Activated CD4-positive, alpha-beta memory T cell treated with anti-CD3 and anti-CD28 coated beads, Interleukin-2, amount 10 ng/mL, durations not matched to agents 7 days and 5 days (primary cell): ENCODE results near the gene BMP8B. TPM values are rescaled to one million over a fixed set of nuclear protein-coding genes. Genes with fewer than 3 reads are reported as not detected.
"Not testable (repeated sequence)": the region's sequence is repeated elsewhere in the genome, so short reads cannot be mapped to it uniquely, and the experiment has no call there.

Experiments used
- CTCF ChIA-PET: fragments of 350-600 bp; sonication (Branson Sonifier 250); formaldehyde crosslinking; loops from one replicate; lab custom pipeline; 2021; ENCODE audit warnings: antibody characterized with exemption, inconsistent platforms; lab: Charles Lee
- POLR2A ChIA-PET: fragments of 350-600 bp; sonication (Branson Sonifier 250); formaldehyde crosslinking; loops from one replicate; lab custom pipeline; 2021; ENCODE audit warnings: antibody characterized with exemption; lab: Charles Lee
- DNase-seq: peaks from one replicate; pipeline ENCODE4 v3.0.0-alpha.2; 2020
- H3K27ac Mint-ChIP-seq: one replicate; pipeline ENCODE4 v1.8.0; 2021; ENCODE audit warnings: mild to moderate bottlenecking, mixed read lengths
- H3K27me3 Mint-ChIP-seq: one replicate; pipeline ENCODE4 v1.8.0; 2021; ENCODE audit warnings: mixed read lengths
- H3K36me3 Mint-ChIP-seq: one replicate; pipeline ENCODE4 v1.8.0; 2021; ENCODE audit warnings: low read depth, mixed read lengths
- H3K4me1 Mint-ChIP-seq: one replicate; pipeline ENCODE4 v1.8.0; 2021; ENCODE audit warnings: mixed read lengths
- H3K4me3 Mint-ChIP-seq: one replicate; pipeline ENCODE4 v1.8.0; 2021; ENCODE audit warnings: mild to moderate bottlenecking, mixed read lengths
- H3K9me3 Mint-ChIP-seq: one replicate; pipeline ENCODE4 v1.8.0; 2021; ENCODE audit warnings: mixed read lengths
- total RNA-seq, 2 experiments: library from RNA; stranded (reverse); gene quantifications; one replicate each; pipeline ENCODE4 v1.2.3, GENCODE V29; 2021

Gene BMP8B
- total RNA-seq, 2 experiments from 2014 or later: 0.60 to 0.65 TPM

DNA sequence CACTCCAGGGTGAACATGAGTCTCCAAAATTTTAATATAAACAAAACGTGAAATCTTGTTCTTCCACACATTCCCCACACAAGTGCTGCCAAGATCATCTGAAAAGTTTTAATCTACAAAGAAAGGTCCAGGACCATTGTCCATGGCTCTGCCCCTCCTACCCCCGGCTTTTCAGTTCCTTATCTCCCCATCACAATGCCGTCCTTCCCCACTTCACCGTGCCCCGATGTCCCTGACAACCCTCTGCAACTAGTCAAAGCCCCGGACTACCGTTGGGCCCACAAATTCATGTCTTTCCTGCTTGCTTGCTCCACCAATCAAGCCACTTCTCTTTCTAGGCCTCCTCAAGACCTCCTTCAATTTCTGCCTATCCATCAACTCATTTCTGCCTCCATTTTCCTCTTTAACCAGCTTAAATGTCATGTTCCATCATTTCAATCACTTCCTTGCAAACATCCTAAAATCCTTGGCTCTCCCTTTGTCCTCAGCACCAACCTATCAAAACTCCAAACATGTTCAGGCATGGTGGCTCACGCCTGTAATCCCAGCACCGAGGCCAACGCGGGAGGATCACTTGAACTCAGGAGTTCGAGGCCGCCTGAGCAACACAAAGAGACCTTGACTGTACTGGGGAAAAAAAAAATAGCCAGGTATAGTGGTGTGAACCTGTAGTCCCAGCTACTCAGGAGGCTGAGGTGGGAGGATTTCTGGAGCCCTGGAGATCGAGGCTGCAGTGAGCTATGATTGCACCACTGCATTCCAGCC, 14.0 kb upstream of the BMP8B start:
- ChIA-PET POLR2A (no interaction called here), CTCF (interaction anchor here (0.7 to 0.8 kb wide), 2 partner anchors 13 to 505 kb away, joined by 3 to 7 read pairs; no protein-coding TSS in a partner anchor)
- Mint-ChIP-seq H3K9me3 (no peaks in the 10 kb centered on the region), H3K27me3 (no peaks in the 10 kb centered on the region), H3K4me3 (no peak overlapping the region), H3K36me3 (no peaks in the 10 kb centered on the region), H3K27ac (no peak overlapping the region), H3K4me1 (peaks cover 12% of the 10 kb centered on the region)
- DNase-seq: no peak

DNA sequence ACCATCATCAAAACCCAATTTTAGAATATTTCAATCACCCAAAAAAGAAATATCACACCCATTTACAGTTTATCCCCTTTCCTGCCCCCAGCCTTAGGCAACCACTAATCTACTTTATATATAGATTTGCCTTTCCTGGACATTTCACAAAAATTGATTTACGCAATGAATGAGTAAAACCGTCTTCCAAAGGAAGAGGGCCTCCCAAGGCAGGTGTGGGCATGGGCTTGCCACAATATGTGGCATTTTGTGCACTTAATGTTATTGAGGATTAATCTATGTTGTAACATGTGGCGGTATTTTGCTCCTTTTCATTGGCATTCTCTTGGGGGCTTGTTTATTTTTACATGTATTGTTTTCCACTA, 11.8 kb upstream of the BMP8B start:
- H3K4me1 Mint-ChIP-seq: peaks cover 13% of the 10 kb centered on the region
- CTCF ChIA-PET: interaction anchor here (0.5 to 4.5 kb wide), 18 partner anchors 11 to 394 kb away, joined by 3 to 41 read pairs (median 5); partner anchors contain the start of genes BMP8B, HPCAL4, MYCL and PPIE
- no peaks in the 10 kb centered on the region for H3K36me3 Mint-ChIP-seq
- H3K4me3 Mint-ChIP-seq: no peak overlapping the region
- no peaks in the 10 kb centered on the region for H3K27me3 Mint-ChIP-seq
- no peak for DNase-seq
- POLR2A ChIA-PET: interaction anchor here (2.2 to 2.8 kb wide), 2 partner anchors 61 to 239 kb away, joined by 9 to 19 read pairs; partner anchors contain the start of genes CAP1 and PPIE
- no peak overlapping the region for H3K27ac Mint-ChIP-seq
- H3K9me3 Mint-ChIP-seq: no peaks in the 10 kb centered on the region

DNA sequence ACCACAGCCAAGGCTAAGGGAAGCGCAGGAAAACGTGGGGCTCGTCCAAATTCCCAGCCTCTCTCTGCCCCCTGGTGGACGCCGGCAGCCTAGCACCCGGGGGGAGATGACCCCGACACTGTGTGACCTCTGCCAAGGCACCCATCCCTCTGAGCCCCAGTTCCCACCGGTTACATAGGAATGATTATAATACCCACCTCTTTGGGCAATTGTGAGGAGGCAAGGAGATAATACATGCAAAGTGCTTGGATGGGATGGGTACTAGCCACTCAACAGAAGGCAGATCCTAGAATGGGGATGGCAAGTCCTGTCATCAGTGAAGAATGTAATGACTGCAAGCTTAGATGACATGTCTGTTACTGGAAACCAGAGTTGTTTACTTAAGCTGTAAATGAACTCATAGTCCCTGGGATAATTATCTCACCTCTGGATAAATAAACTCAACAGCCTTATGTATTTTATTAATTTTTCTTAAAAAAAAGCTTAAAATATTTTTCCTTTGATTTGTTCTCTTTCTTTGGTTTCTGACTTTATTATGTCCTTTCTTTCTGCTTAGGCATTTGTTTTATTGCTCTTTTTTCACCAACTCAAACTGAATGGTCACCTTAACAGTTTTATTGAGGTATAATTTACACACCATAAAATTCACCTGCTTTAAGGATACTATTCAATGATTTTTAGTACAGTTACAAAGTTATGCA, 11.3 kb upstream of the BMP8B start:
- Mint-ChIP-seq H3K27ac (peak overlapping the region; percentile 80), H3K4me3 (peak overlapping the region; percentile 63), H3K36me3 (no peaks in the 10 kb centered on the region), H3K9me3 (no peaks in the 10 kb centered on the region), H3K4me1 (peaks cover 13% of the 10 kb centered on the region), H3K27me3 (no peaks in the 10 kb centered on the region)
- CTCF ChIA-PET: interaction anchor here (0.5 to 4.5 kb wide), 24 partner anchors 10 to 393 kb away, joined by 3 to 41 read pairs (median 4); partner anchors contain the start of genes BMP8B, HPCAL4, MYCL and PPIE
- POLR2A ChIA-PET: interaction anchor here (1.2 to 2.8 kb wide), 6 partner anchors 19 to 240 kb away, joined by 3 to 19 read pairs (median 5); partner anchors contain the start of genes CAP1 and PPIE
- DNase-seq: peak; percentile 72

- peaks cover 13% of the 10 kb centered on the region for H3K4me1 Mint-ChIP-seq
- not testable (repeated sequence) for H3K9me3 Mint-ChIP-seq, H3K36me3 Mint-ChIP-seq, H3K27me3 Mint-ChIP-seq
- POLR2A ChIA-PET: interaction anchor here (0.9 to 2.8 kb wide), 12 partner anchors 10 to 241 kb away, joined by 3 to 19 read pairs (median 4); partner anchors contain the start of genes BMP8B, CAP1 and PPIE
- CTCF ChIA-PET: interaction anchor here (0.7 to 4.5 kb wide), 33 partner anchors 9 to 744 kb away, joined by 3 to 41 read pairs (median 4); partner anchors contain the start of genes BMP8B, HPCAL4, MYCL and PPIE
- H3K27ac Mint-ChIP-seq: peak overlapping the region; percentile 80
- H3K4me3 Mint-ChIP-seq: peak overlapping the region; percentile 63
- peak; percentile 93 for DNase-seq
Measured at GRCh38 chr1:39798859-39799769, 10.4 kb upstream of the BMP8B start.

DNA sequence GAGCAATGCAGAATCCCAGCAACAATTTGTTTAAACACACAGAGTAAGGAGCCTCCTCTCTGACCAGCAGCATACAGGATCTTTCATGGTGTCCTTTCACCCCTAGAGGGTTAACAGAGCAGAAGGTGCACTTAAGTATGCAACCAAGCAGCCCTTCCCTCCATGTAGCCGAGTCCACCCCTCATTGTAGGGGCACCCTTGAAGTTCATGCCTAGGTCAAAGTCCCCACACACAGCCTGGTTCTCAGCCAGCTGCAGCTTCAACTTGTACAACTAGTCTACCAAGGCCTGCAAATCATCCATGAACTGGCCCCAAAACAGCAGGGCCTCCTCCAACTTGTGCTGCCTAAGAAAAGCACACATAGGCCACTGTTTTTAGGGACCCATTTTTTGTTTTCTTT, 7.0 kb upstream of the BMP8B start:
- ChIA-PET POLR2A (no interaction called here), CTCF (no interaction called here)
- Mint-ChIP-seq H3K36me3 (no peaks in the 10 kb centered on the region), H3K27me3 (peaks cover 4% of the 10 kb centered on the region), H3K4me3 (no peak overlapping the region), H3K4me1 (peaks cover 20% of the 10 kb centered on the region), H3K9me3 (no peaks in the 10 kb centered on the region), H3K27ac (no peak overlapping the region)
- no peak for DNase-seq

DNA sequence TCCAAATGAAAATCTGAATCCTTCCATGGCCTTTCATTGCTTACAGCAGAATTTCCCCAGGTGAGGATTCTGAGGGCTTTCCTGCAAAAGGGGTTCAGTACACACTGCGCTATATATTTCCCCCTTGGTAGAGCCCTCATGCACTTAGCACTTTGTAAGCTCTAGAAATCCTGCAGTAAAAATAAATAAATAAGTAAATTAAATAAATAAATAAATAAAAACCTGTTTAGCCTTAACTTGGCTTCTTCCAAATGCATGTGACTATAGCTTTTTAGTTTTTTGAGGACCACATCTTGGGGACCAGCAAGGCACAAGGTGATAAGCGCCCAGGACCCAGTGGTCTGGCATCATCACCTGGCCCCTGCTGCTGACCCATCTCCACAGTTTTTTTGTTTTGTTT, 3.2 kb upstream of the BMP8B start:
- Mint-ChIP-seq H3K27ac (no peak overlapping the region), H3K36me3 (no peaks in the 10 kb centered on the region), H3K4me3 (no peak overlapping the region), H3K9me3 (no peaks in the 10 kb centered on the region), H3K27me3 (peaks cover 19% of the 10 kb centered on the region), H3K4me1 (peaks cover 12% of the 10 kb centered on the region)
- no peak for DNase-seq
- ChIA-PET POLR2A (no interaction called here), CTCF (no interaction called here)

GRCh38 chr1:39789571-39790110, 976 bp upstream of the BMP8B start:
- CTCF ChIA-PET: interaction anchor here (3.2 kb wide), 1 partner anchor 10 kb away, joined by 21 read pairs; no protein-coding TSS in a partner anchor
- POLR2A ChIA-PET: interaction anchor here (0.6 to 2.9 kb wide), 2 partner anchors 9 to 69 kb away, joined by 4 to 12 read pairs; no protein-coding TSS in a partner anchor
- Mint-ChIP-seq H3K27me3 (peaks cover 25% of the 10 kb centered on the region), H3K4me1 (peaks cover 12% of the 10 kb centered on the region), H3K27ac (no peak overlapping the region), H3K36me3 (no peaks in the 10 kb centered on the region), H3K9me3 (no peaks in the 10 kb centered on the region), H3K4me3 (peak overlapping the region; percentile 73)
- no peak for DNase-seq

- peaks cover 12% of the 10 kb centered on the region for H3K4me1 Mint-ChIP-seq
- POLR2A ChIA-PET: interaction anchor here (1.0 to 2.9 kb wide), 2 partner anchors 10 to 114 kb away, joined by 3 to 12 read pairs; partner anchors contain the start of gene MYCL
- CTCF ChIA-PET: interaction anchor here (0.8 to 3.2 kb wide), 2 partner anchors 11 to 131 kb away, joined by 4 to 21 read pairs; no protein-coding TSS in a partner anchor
Measured at GRCh38 chr1:39788426-39788757, 273 bp downstream of the BMP8B start.

DNA sequence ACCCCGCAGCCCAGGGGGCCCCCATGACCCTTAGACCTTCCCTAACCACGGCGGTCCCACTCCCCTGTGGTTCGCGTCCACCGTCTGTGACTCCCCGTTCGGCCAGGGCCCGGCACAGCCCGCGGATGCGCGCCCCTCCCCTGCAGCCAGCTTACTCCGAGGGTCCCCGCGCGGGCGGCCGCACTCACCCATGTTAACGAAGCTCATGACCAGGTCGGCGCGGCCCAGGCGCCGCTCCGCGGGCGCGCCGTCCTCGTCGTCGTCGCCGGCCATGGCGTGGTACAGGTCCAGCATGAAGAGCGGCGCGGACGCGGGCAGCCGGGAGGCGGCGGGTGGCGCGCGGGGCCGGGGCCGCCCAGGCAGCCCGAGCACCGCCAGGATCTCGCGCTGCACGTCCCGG, 701 bp downstream of the BMP8B start:
- CTCF ChIA-PET: interaction anchor here (1.3 to 3.2 kb wide), 2 partner anchors 11 to 12 kb away, joined by 6 to 21 read pairs; no protein-coding TSS in a partner anchor
- peak overlapping the region; percentile 13 for H3K4me3 Mint-ChIP-seq
- POLR2A ChIA-PET: interaction anchor here (1.0 to 2.9 kb wide), 2 partner anchors 10 to 114 kb away, joined by 3 to 12 read pairs; partner anchors contain the start of gene MYCL

More at GRCh38 chr1:39788426-39788757, 273 bp downstream of the BMP8B start:
- DNase-seq: no peak
- Mint-ChIP-seq H3K27me3 (peaks cover 25% of the 10 kb centered on the region), H3K27ac (no peak overlapping the region), H3K4me3 (no peak overlapping the region), H3K9me3 (no peaks in the 10 kb centered on the region), H3K36me3 (no peaks in the 10 kb centered on the region)

GRCh38 chr1:39787468-39787867, 1.2 kb downstream of the BMP8B start:
- Mint-ChIP-seq H3K4me1 (peaks cover 6% of the 10 kb centered on the region), H3K4me3 (peak overlapping the region; percentile 49), H3K27me3 (peaks cover 25% of the 10 kb centered on the region), H3K36me3 (no peaks in the 10 kb centered on the region), H3K27ac (no peak overlapping the region), H3K9me3 (no peaks in the 10 kb centered on the region)
- DNase-seq: no peak
- POLR2A ChIA-PET: no interaction called here
- CTCF ChIA-PET: interaction anchor here (1.3 kb wide), 1 partner anchor 11 kb away, joined by 6 read pairs; no protein-coding TSS in a partner anchor

More for the DNA sequence above, 701 bp downstream of the BMP8B start:
- peaks cover 11% of the 10 kb centered on the region for H3K4me1 Mint-ChIP-seq
- not testable (repeated sequence) for H3K9me3 Mint-ChIP-seq, H3K36me3 Mint-ChIP-seq, DNase-seq, H3K27ac Mint-ChIP-seq
- peaks cover 25% of the 10 kb centered on the region for H3K27me3 Mint-ChIP-seq

GRCh38 chr1:39787108-39787375, 1.6 kb downstream of the BMP8B start:
- H3K4me1 Mint-ChIP-seq, H3K27ac Mint-ChIP-seq, DNase-seq, H3K36me3 Mint-ChIP-seq, POLR2A ChIA-PET, H3K9me3 Mint-ChIP-seq: not testable (repeated sequence)
- Mint-ChIP-seq H3K27me3 (peaks cover 25% of the 10 kb centered on the region), H3K4me3 (peak overlapping the region; percentile 49)
- CTCF ChIA-PET: interaction anchor here (1.3 kb wide), 1 partner anchor 12 kb away, joined by 6 read pairs; no protein-coding TSS in a partner anchor
